K562 (cell line): ENCODE data around the gene ECT2L. TPM values are rescaled to one million over a fixed set of nuclear protein-coding genes. Genes with fewer than 3 reads are reported as not detected.

Experiments
- ATAC-seq: fragments of 200-7000 bp; cut with Tn5 transposase; 3 replicates; pipeline ENCODE4 v1.9.1; 2020; ENCODE audit warnings: moderate library complexity
- BruUV-seq: library from RNA; stranded (reverse); fragments of 400-500 nt; replicated peaks from 2 replicates; lab custom pipeline; 2021; lab: Mats Ljungman, UMichigan
- CTCF ChIA-PET: fragments of 300-600 bp; formaldehyde crosslinking; extraction: SDS; loops from one replicate; lab custom pipeline; 2021; ENCODE audit warnings: low intra/inter-chr PET ratio; lab: Yijun Ruan, JAX
- POLR2A ChIA-PET: fragments of 300-600, 350-650 bp; sonication (Branson Sonifier 250); formaldehyde crosslinking; extraction: SDS; loops from one replicate; lab custom pipeline; 2021; ENCODE audit warnings: antibody characterized with exemption, inconsistent platforms; lab: Yijun Ruan, JAX
- DNase-seq, 4 experiments: peaks; one replicate each; pipeline versions ENCODE4 v3.0.0 to v3.0.0-alpha.2; 2011 to 2018; ENCODE audit warnings: low spot score in 3 of 4, mixed read lengths in 3 of 4; ENCODE audit errors: extremely low read depth in 1 of 4
- FAIRE-seq: peaks from 2 replicates; lab custom pipeline; 2011; peaks lifted over from hg19 to GRCh38; lab: Jason Lieb, UNC
- H2AFZ ChIP-seq: 2 replicates; pipeline ENCODE4 v1.6.0; 2011; ENCODE audit warnings: low read depth, low read length, control low read depth, inconsistent platforms
- H3K27ac ChIP-seq: fragments of 200-600 bp; 3 replicates; pipeline ENCODE4 v1.8.0; 2011; ENCODE audit warnings: low read depth, mild to moderate bottlenecking, control low read depth, inconsistent platforms, low read length, moderate library complexity, mixed read lengths; ENCODE audit errors: extremely low read depth
- H3K27me3 ChIP-seq, 2 experiments: fragments of 300-600 bp in 1 of 2; 2 replicates in 1 of 2; 3 replicates in 1 of 2; pipeline versions ENCODE4 v1.6.0 to v1.8.0; 2011; ENCODE audit warnings: inconsistent platforms in 2 of 2, low read length in 2 of 2, mild to moderate bottlenecking in 1 of 2, mixed read lengths in 1 of 2, moderate library complexity in 1 of 2; ENCODE audit not compliant: control insufficient read depth in 2 of 2, insufficient read depth in 2 of 2
- H3K36me3 ChIP-seq: fragments of 300-600 bp; 3 replicates; pipeline ENCODE4 v1.8.0; 2011; ENCODE audit warnings: mild to moderate bottlenecking, low read length, inconsistent platforms; ENCODE audit not compliant: control insufficient read depth, insufficient read depth
- H3K4me1 ChIP-seq, 2 experiments: fragments of 200-600 bp in 1 of 2; replicated peaks in 1 of 2; 2 replicates in 1 of 2; 3 replicates in 1 of 2; pipeline versions ENCODE4 v1.5.1 to v1.8.0; 2011; ENCODE audit warnings: inconsistent platforms in 2 of 2, low read length in 2 of 2, mild to moderate bottlenecking in 1 of 2, mixed read lengths in 1 of 2, moderate library complexity in 1 of 2; ENCODE audit not compliant: control insufficient read depth in 2 of 2, insufficient read depth in 2 of 2
- H3K4me2 ChIP-seq: 2 replicates; pipeline ENCODE4 v1.6.1; 2011; ENCODE audit warnings: low read length, control low read depth, inconsistent platforms, mixed read lengths; ENCODE audit not compliant: insufficient read depth
- H3K4me3 ChIP-seq: fragments of 200-600 bp; sonication (generic), shearing (Covaris generic); 2 replicates; pipeline ENCODE4 v1.5.1; 2016; ENCODE audit warnings: control low read depth, inconsistent platforms
- H3K79me2 ChIP-seq: fragments of 200-600 bp; 3 replicates; pipeline ENCODE4 v1.8.0; 2011; ENCODE audit warnings: low read length, inconsistent platforms; ENCODE audit not compliant: control insufficient read depth, insufficient read depth
- H3K9ac ChIP-seq, 2 experiments: 2 replicates each; pipeline versions ENCODE4 v1.6.0 to v1.6.1; 2011; ENCODE audit warnings: low read depth in 2 of 2, low read length in 2 of 2, control low read depth in 1 of 2, inconsistent platforms in 1 of 2, mild to moderate bottlenecking in 1 of 2, mixed read lengths in 1 of 2; ENCODE audit not compliant: insufficient read depth in 1 of 2
- H3K9me1 ChIP-seq: one replicate; pipeline ENCODE4 v1.6.0; 2011; ENCODE audit warnings: inconsistent platforms, mild to moderate bottlenecking, low read length, moderate library complexity; ENCODE audit not compliant: control insufficient read depth, insufficient read depth
- H3K9me3 ChIP-seq: replicated peaks from 2 replicates; pipeline ENCODE4 v1.5.1; 2011; ENCODE audit warnings: low read depth, low read length, inconsistent platforms; ENCODE audit not compliant: control insufficient read depth, insufficient read depth
- H4K20me1 ChIP-seq: replicated peaks from 2 replicates; pipeline ENCODE4 v1.6.1; 2011; ENCODE audit warnings: low read length, inconsistent platforms, mixed read lengths; ENCODE audit not compliant: control insufficient read depth, insufficient read depth
- ILK ChIP-seq: fragments of 450-650 bp; IDR thresholded peaks from 2 replicates; pipeline ENCODE4 v1.6.1; 2016; ENCODE audit warnings: missing genetic modification characterization, low read depth, mild to moderate bottlenecking, missing compliant biosample characterization, moderate library complexity, borderline replicate concordance
- MEIS2 ChIP-seq: fragments of 450-650 bp; IDR thresholded peaks from 2 replicates; pipeline ENCODE4 v1.6.1; 2014; ENCODE audit warnings: mild to moderate bottlenecking; ENCODE audit not compliant: partially characterized antibody
- MYBL2 ChIP-seq, 2 experiments: fragments of 450-650 bp in 1 of 2; sonication (generic) in 1 of 2; formaldehyde crosslinking in 1 of 2; IDR thresholded peaks; 2 replicates each; pipeline versions ENCODE4 v1.6.1 to v1.8.1; 2017 to 2022; ENCODE audit warnings: borderline replicate concordance in 1 of 2, inconsistent platforms in 1 of 2, low read depth in 1 of 2, mild to moderate bottlenecking in 1 of 2, missing genetic modification reagents in 1 of 2, moderate library complexity in 1 of 2
- PBX2 ChIP-seq, 2 experiments: IDR thresholded peaks in 1 of 2; conservative IDR thresholded peaks in 1 of 2; 2 replicates each; pipeline ENCODE4 v1.6.1; 2016; ENCODE audit warnings: low read depth in 2 of 2, mild to moderate bottlenecking in 1 of 2, missing compliant biosample characterization in 1 of 2, missing genetic modification characterization in 1 of 2, moderate library complexity in 1 of 2
- STAT5A ChIP-seq: IDR thresholded peaks from 2 replicates; pipeline ENCODE4 v1.6.1; 2012; ENCODE audit warnings: low read length, inconsistent platforms, borderline replicate concordance
- USF1 ChIP-seq: sonication (generic); formaldehyde crosslinking; IDR thresholded peaks from 2 replicates; pipeline ENCODE4 v1.9.0; 2022; ENCODE audit warnings: mild to moderate bottlenecking, missing genetic modification reagents
- YBX1 ChIP-seq: fragments of 450-650 bp; IDR thresholded peaks from 2 replicates; pipeline ENCODE4 v1.7.1; 2016; ENCODE audit warnings: mild to moderate bottlenecking
- ZNF134 ChIP-seq: fragments of 250-450 bp; sonication (Bioruptor Pico); conservative IDR thresholded peaks from 2 replicates; pipeline ENCODE4 v1.4.0; 2020
- WGBS: fragments of 100-300 bp; shearing (Covaris generic); methylation state at CpG from one replicate; pipeline ENCODE4 v1.1.6; 2016; ENCODE audit warnings: low coverage, mixed read lengths; ENCODE audit not compliant: insufficient coverage; ENCODE audit errors: missing lambda C conversion rate; 5-methylcytosine and 5-hydroxymethylcytosine counted together
- in situ Hi-C: fragments of 300-500 bp; cut with MboI; formaldehyde crosslinking; loops from 4 replicates; pipeline ENCODE4 v1.15.0; 2018; ENCODE audit warnings: inconsistent platforms, mixed read lengths
- intact Hi-C: fragments of 100-400 bp; cut with micrococcal nuclease; formaldehyde crosslinking; loops from 2 replicates; pipeline ENCODE4 v1.14.2; 2022
- polyA plus RNA-seq, 8 experiments: library from polyadenylated mRNA; depleted of rRNA in 4 of 8; stranded (reverse) in 5 of 8; unstranded in 3 of 8; fragments of >200 nt; fragmentation: Nextera tagmentation in 2 of 8; fragmentation: Illumina TruSeq in 1 of 8; extraction: Ambion mirVana in 2 of 8; extraction: Trizol in 1 of 8; gene quantifications; 2 replicates each; pipeline versions ENCODE4 v1.2.1 to v1.2.3, GENCODE V29; 2011 to 2014; ENCODE audit warnings: inconsistent platforms in 1 of 8, missing spikeins in 1 of 8
- total RNA-seq, 7 experiments: library from RNA; depleted of rRNA in 6 of 7; stranded (reverse); fragments of >200 nt in 6 of 7; fragmentation: Illumina TruSeq in 2 of 7; extraction: Trizol in 2 of 7; gene quantifications; 2 replicates each; pipeline versions ENCODE4 v1.2.1 to v1.2.3, GENCODE V29; 2011 to 2021; ENCODE audit warnings: low replicate concordance in 1 of 7
- TF ChIP-seq, protein P1 (sequence below): fragments of 250-450 bp; sonication (Bioruptor Pico); IDR thresholded peaks from 2 replicates; pipeline ENCODE4 v1.4.0; 2020; ENCODE audit warnings: mild to moderate bottlenecking, moderate library complexity

Gene ECT2L
- total and polyA plus RNA-seq, 9 of the 15 experiments (the other 6 are each of a cell fraction or from before 2014, with no cell fraction given) = 0.03 to 0.04 TPM; not detected in 7

GRCh38 chr6:138864343-138864890 is 68.5 kb downstream of the ECT2L start:
- Histone ChIP-seq H3K79me2 (no peaks in the 10 kb centered on the region), H3K36me3 (no peaks in the 10 kb centered on the region), H2AFZ (no peak overlapping the region), H4K20me1 (no peaks in the 10 kb centered on the region), H3K4me3 (no peak overlapping the region), H3K4me1 (no peaks in the 10 kb centered on the region), H3K9me3 (no peaks in the 10 kb centered on the region), H3K9ac (no peak overlapping the region), H3K27me3 (peaks cover 32 to 34% of the 10 kb centered on the region in 2 experiments), H3K27ac (no peak overlapping the region), H3K9me1 (no peaks in the 10 kb centered on the region), H3K4me2 (no peak overlapping the region)
- POLR2A ChIA-PET = interaction anchor here (0.9 to 1.0 kb wide), 2 partner anchors 11 to 19 kb away, joined by 3 read pairs; no protein-coding TSS in a partner anchor
- in situ Hi-C loops (no loop called here), intact Hi-C loops (no loop called here)
- DNase-seq (no peak), ATAC-seq (no peak), FAIRE-seq (no peak)
- WGBS = 0% methylated on average over 6 of the region's 6 CpGs
- TF ChIP-seq PBX2 (CRISPR knock-in tag; IDR thresholded peaks at IDR 0.05; ENCODE audit: low read depth) (no peak), PBX2 (tag; conservative IDR thresholded peaks at IDR 0.05; ENCODE audit: low read depth) (peak; percentile 87), ZNF134 (CRISPR knock-in tag) (no peak), MEIS2 (peak; percentile 56), YBX1 (no peak), STAT5A (no peak), MYBL2 (IDR thresholded peaks at IDR 0.05; ENCODE audit: low read depth) (no peak), MYBL2 (CRISPR knock-in tag; IDR thresholded peaks at IDR 0.05; ENCODE audit: borderline replicate concordance) (no peak), USF1 (CRISPR knock-in tag) (no peak), ILK (tag) (no peak)
- TF ChIP-seq, protein P1, sequence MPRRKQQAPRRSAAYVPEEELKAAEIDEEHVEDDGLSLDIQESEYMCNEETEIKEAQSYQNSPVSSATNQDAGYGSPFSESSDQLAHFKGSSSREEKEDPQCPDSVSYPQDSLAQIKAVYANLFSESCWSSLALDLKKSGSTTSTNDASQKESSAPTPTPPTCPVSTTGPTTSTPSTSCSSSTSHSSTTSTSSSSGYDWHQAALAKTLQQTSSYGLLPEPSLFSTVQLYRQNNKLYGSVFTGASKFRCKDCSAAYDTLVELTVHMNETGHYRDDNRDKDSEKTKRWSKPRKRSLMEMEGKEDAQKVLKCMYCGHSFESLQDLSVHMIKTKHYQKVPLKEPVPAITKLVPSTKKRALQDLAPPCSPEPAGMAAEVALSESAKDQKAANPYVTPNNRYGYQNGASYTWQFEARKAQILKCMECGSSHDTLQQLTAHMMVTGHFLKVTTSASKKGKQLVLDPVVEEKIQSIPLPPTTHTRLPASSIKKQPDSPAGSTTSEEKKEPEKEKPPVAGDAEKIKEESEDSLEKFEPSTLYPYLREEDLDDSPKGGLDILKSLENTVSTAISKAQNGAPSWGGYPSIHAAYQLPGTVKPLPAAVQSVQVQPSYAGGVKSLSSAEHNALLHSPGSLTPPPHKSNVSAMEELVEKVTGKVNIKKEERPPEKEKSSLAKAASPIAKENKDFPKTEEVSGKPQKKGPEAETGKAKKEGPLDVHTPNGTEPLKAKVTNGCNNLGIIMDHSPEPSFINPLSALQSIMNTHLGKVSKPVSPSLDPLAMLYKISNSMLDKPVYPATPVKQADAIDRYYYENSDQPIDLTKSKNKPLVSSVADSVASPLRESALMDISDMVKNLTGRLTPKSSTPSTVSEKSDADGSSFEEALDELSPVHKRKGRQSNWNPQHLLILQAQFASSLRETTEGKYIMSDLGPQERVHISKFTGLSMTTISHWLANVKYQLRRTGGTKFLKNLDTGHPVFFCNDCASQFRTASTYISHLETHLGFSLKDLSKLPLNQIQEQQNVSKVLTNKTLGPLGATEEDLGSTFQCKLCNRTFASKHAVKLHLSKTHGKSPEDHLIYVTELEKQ (CRISPR knock-in tag) = no peak
- BruUV-seq = no TSS peak
- CTCF ChIA-PET = no interaction called here
